ENCODE results near the gene RNF182.

Gene RNF182

GRCh38 chr6:13884397-13884796 lies 40.4 kb upstream of the RNF182 start:
- Histone ChIP-seq H3K4me3 (ENCODE audit: low read length) (no peak overlapping the region), H3K36me3 (ENCODE audit: control insufficient read depth, insufficient read depth, low read length) (no peaks in the 10 kb centered on the region), H3K4ac (ENCODE audit: low read depth, low read length) (no peak overlapping the region), H4K5ac (ENCODE audit: low read length) (no peak overlapping the region), H3K27me3 (ENCODE audit: insufficient read depth, low read length, poor library complexity) (no peaks in the 10 kb centered on the region), H4K8ac (ENCODE audit: low read depth, low read length) (no peak overlapping the region), H3K79me1 (ENCODE audit: low read length) (no peaks in the 10 kb centered on the region), H3K79me2 (ENCODE audit: control insufficient read depth, insufficient read depth, low read length) (no peaks in the 10 kb centered on the region), H2AK5ac (ENCODE audit: low read length) (no peak overlapping the region), H3K27ac (ENCODE audit: low read depth, low read length) (no peak overlapping the region), H2BK5ac (ENCODE audit: low read length) (peak overlapping the region; percentile 50), H3K9ac (ENCODE audit: low read length) (no peak overlapping the region), H2BK15ac (replicated peaks; ENCODE audit: low read depth) (no peak overlapping the region), H2BK120ac (ENCODE audit: low read depth, low read length) (no peak overlapping the region), H3K56ac (ENCODE audit: low read length) (no peak overlapping the region), H3K18ac (ENCODE audit: low read length) (no peak overlapping the region), H3K23ac (ENCODE audit: low read length) (no peak overlapping the region), H3K4me1 (ENCODE audit: control insufficient read depth, low read depth, low read length) (no peaks in the 10 kb centered on the region), H3K4me2 (ENCODE audit: low read length) (no peak overlapping the region)
- no CpG with 5 or more reads among the region's 5 CpGs for WGBS (ENCODE audit: extremely low coverage, insufficient coverage, low lambda C conversion rate)
- no peak for DNase-seq

- H3K4me2 ChIP-seq (ENCODE audit: low read length) = no peak overlapping the region
- H3K23ac ChIP-seq (ENCODE audit: low read length) = no peak overlapping the region
- no peak overlapping the region for H3K56ac ChIP-seq (ENCODE audit: low read length)
- WGBS (ENCODE audit: extremely low coverage, insufficient coverage, low lambda C conversion rate) = no CpG with 5 or more reads among the region's 2 CpGs
- no peak overlapping the region for H2BK120ac ChIP-seq (ENCODE audit: low read depth, low read length)
- no peaks in the 10 kb centered on the region for H3K36me3 ChIP-seq (ENCODE audit: control insufficient read depth, insufficient read depth, low read length)
- no peak overlapping the region for H3K18ac ChIP-seq (ENCODE audit: low read length)
- no peak overlapping the region for H2BK5ac ChIP-seq (ENCODE audit: low read length)
- no peak overlapping the region for H3K27ac ChIP-seq (ENCODE audit: low read depth, low read length)
- H2AK5ac ChIP-seq (ENCODE audit: low read length) = no peak overlapping the region
- H4K8ac ChIP-seq (ENCODE audit: low read depth, low read length) = no peak overlapping the region
- no peaks in the 10 kb centered on the region for H3K27me3 ChIP-seq (ENCODE audit: insufficient read depth, low read length, poor library complexity)
- H3K4me1 ChIP-seq (ENCODE audit: control insufficient read depth, low read depth, low read length) = no peaks in the 10 kb centered on the region
- H3K79me1 ChIP-seq (ENCODE audit: low read length) = no peaks in the 10 kb centered on the region
- H4K5ac ChIP-seq (ENCODE audit: low read length) = no peak overlapping the region
- no peak overlapping the region for H3K9ac ChIP-seq (ENCODE audit: low read length)
- no peak overlapping the region for H2BK15ac ChIP-seq (replicated peaks; ENCODE audit: low read depth)
- H3K4ac ChIP-seq (ENCODE audit: low read depth, low read length) = no peak overlapping the region
- H3K79me2 ChIP-seq (ENCODE audit: control insufficient read depth, insufficient read depth, low read length) = no peaks in the 10 kb centered on the region
- no peak for DNase-seq
- no peak overlapping the region for H3K4me3 ChIP-seq (ENCODE audit: low read length)
Measured at GRCh38 chr6:13885601-13886000, 39.2 kb upstream of the RNF182 start.

- Histone ChIP-seq H3K36me3 (ENCODE audit: control insufficient read depth, insufficient read depth, low read length) (no peaks in the 10 kb centered on the region), H3K79me2 (ENCODE audit: control insufficient read depth, insufficient read depth, low read length) (no peaks in the 10 kb centered on the region), H3K9ac (ENCODE audit: low read length) (no peak overlapping the region), H2BK5ac (ENCODE audit: low read length) (no peak overlapping the region), H4K5ac (ENCODE audit: low read length) (no peak overlapping the region), H3K79me1 (ENCODE audit: low read length) (no peaks in the 10 kb centered on the region), H2AK5ac (ENCODE audit: low read length) (no peak overlapping the region), H2BK15ac (replicated peaks; ENCODE audit: low read depth) (no peak overlapping the region), H3K18ac (ENCODE audit: low read length) (no peak overlapping the region), H3K23ac (ENCODE audit: low read length) (no peak overlapping the region), H3K4me3 (ENCODE audit: low read length) (no peak overlapping the region), H3K4me2 (ENCODE audit: low read length) (no peak overlapping the region), H2BK120ac (ENCODE audit: low read depth, low read length) (no peak overlapping the region), H3K27me3 (ENCODE audit: insufficient read depth, low read length, poor library complexity) (no peaks in the 10 kb centered on the region), H3K56ac (ENCODE audit: low read length) (no peak overlapping the region), H3K4me1 (ENCODE audit: control insufficient read depth, low read depth, low read length) (no peaks in the 10 kb centered on the region), H3K4ac (ENCODE audit: low read depth, low read length) (no peak overlapping the region), H3K27ac (ENCODE audit: low read depth, low read length) (no peak overlapping the region), H4K8ac (ENCODE audit: low read depth, low read length) (no peak overlapping the region)
- DNase-seq = no peak
- WGBS (ENCODE audit: extremely low coverage, insufficient coverage, low lambda C conversion rate) = no CpG with 5 or more reads among the region's 3 CpGs
Measured at GRCh38 chr6:13886949-13887348, 37.8 kb upstream of the RNF182 start.

- Histone ChIP-seq H3K4me3 (ENCODE audit: low read length) (no peak overlapping the region), H3K36me3 (ENCODE audit: control insufficient read depth, insufficient read depth, low read length) (no peaks in the 10 kb centered on the region), H3K79me1 (ENCODE audit: low read length) (no peaks in the 10 kb centered on the region), H2BK120ac (ENCODE audit: low read depth, low read length) (no peak overlapping the region), H2BK5ac (ENCODE audit: low read length) (no peak overlapping the region), H2BK15ac (replicated peaks; ENCODE audit: low read depth) (no peak overlapping the region), H3K27ac (ENCODE audit: low read depth, low read length) (no peak overlapping the region), H3K27me3 (ENCODE audit: insufficient read depth, low read length, poor library complexity) (no peaks in the 10 kb centered on the region), H3K18ac (ENCODE audit: low read length) (no peak overlapping the region), H3K56ac (ENCODE audit: low read length) (no peak overlapping the region), H3K23ac (ENCODE audit: low read length) (no peak overlapping the region), H3K4me2 (ENCODE audit: low read length) (no peak overlapping the region), H4K8ac (ENCODE audit: low read depth, low read length) (no peak overlapping the region), H4K5ac (ENCODE audit: low read length) (no peak overlapping the region), H3K4ac (ENCODE audit: low read depth, low read length) (no peak overlapping the region), H3K79me2 (ENCODE audit: control insufficient read depth, insufficient read depth, low read length) (no peaks in the 10 kb centered on the region), H3K4me1 (ENCODE audit: control insufficient read depth, low read depth, low read length) (no peaks in the 10 kb centered on the region), H3K9ac (ENCODE audit: low read length) (no peak overlapping the region), H2AK5ac (ENCODE audit: low read length) (no peak overlapping the region)
- no peak for DNase-seq
- WGBS (ENCODE audit: extremely low coverage, insufficient coverage, low lambda C conversion rate) = 100% methylated on average over 1 of the region's 2 CpGs
Measured at GRCh38 chr6:13892017-13892645, 32.6 kb upstream of the RNF182 start.

DNA sequence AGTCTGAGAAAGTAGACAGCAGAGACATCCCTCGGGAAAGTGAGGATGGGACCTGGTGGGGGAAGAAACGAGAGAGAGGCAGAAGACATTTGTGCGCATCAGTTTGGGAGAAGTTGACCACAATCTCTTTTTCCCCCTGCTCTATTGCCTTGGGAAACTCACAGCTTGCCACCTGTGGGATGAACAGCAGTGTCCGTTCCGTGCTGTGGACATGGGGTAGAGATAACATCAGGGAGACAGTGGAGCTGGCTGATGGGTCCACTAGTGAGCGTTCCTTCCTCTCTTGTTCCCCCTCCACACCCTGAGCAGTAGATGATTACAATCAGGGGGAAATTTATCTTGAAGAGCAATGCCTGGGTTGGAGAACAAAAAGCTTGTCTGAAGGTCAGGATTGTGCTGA lies 21.8 kb upstream of the RNF182 start:
- Histone ChIP-seq H2BK15ac (replicated peaks; ENCODE audit: low read depth) (no peak overlapping the region), H2BK5ac (ENCODE audit: low read length) (no peak overlapping the region), H3K27ac (ENCODE audit: low read depth, low read length) (no peak overlapping the region), H3K4me1 (ENCODE audit: control insufficient read depth, low read depth, low read length) (no peaks in the 10 kb centered on the region), H3K4me3 (ENCODE audit: low read length) (no peak overlapping the region), H3K18ac (ENCODE audit: low read length) (no peak overlapping the region), H2AK5ac (ENCODE audit: low read length) (no peak overlapping the region), H3K4me2 (ENCODE audit: low read length) (no peak overlapping the region), H3K56ac (ENCODE audit: low read length) (no peak overlapping the region), H4K5ac (ENCODE audit: low read length) (no peak overlapping the region), H3K9ac (ENCODE audit: low read length) (no peak overlapping the region), H3K79me1 (ENCODE audit: low read length) (no peaks in the 10 kb centered on the region), H3K36me3 (ENCODE audit: control insufficient read depth, insufficient read depth, low read length) (no peaks in the 10 kb centered on the region), H4K8ac (ENCODE audit: low read depth, low read length) (no peak overlapping the region), H2BK120ac (ENCODE audit: low read depth, low read length) (no peak overlapping the region), H3K27me3 (ENCODE audit: insufficient read depth, low read length, poor library complexity) (no peaks in the 10 kb centered on the region), H3K4ac (ENCODE audit: low read depth, low read length) (no peak overlapping the region), H3K79me2 (ENCODE audit: control insufficient read depth, insufficient read depth, low read length) (no peaks in the 10 kb centered on the region), H3K23ac (ENCODE audit: low read length) (no peak overlapping the region)
- WGBS (ENCODE audit: extremely low coverage, insufficient coverage, low lambda C conversion rate) = no CpG with 5 or more reads among the region's 6 CpGs
- DNase-seq = no peak

- Histone ChIP-seq H2BK15ac (replicated peaks; ENCODE audit: low read depth) (no peak overlapping the region), H3K4me3 (ENCODE audit: low read length) (no peak overlapping the region), H3K4me1 (ENCODE audit: control insufficient read depth, low read depth, low read length) (no peaks in the 10 kb centered on the region), H3K27ac (ENCODE audit: low read depth, low read length) (no peak overlapping the region), H3K4me2 (ENCODE audit: low read length) (no peak overlapping the region), H3K36me3 (ENCODE audit: control insufficient read depth, insufficient read depth, low read length) (no peaks in the 10 kb centered on the region), H3K9ac (ENCODE audit: low read length) (no peak overlapping the region), H4K8ac (ENCODE audit: low read depth, low read length) (no peak overlapping the region), H3K18ac (ENCODE audit: low read length) (no peak overlapping the region), H3K79me2 (ENCODE audit: control insufficient read depth, insufficient read depth, low read length) (no peaks in the 10 kb centered on the region), H3K4ac (ENCODE audit: low read depth, low read length) (no peak overlapping the region), H3K79me1 (ENCODE audit: low read length) (no peaks in the 10 kb centered on the region), H2BK120ac (ENCODE audit: low read depth, low read length) (no peak overlapping the region), H2BK5ac (ENCODE audit: low read length) (no peak overlapping the region), H3K56ac (ENCODE audit: low read length) (no peak overlapping the region), H4K5ac (ENCODE audit: low read length) (no peak overlapping the region), H2AK5ac (ENCODE audit: low read length) (no peak overlapping the region), H3K23ac (ENCODE audit: low read length) (no peak overlapping the region), H3K27me3 (ENCODE audit: insufficient read depth, low read length, poor library complexity) (no peaks in the 10 kb centered on the region)
- WGBS (ENCODE audit: extremely low coverage, insufficient coverage, low lambda C conversion rate) = no CpG with 5 or more reads among the region's 3 CpGs
- no peak for DNase-seq
Measured at GRCh38 chr6:13903364-13903763, 21.4 kb upstream of the RNF182 start.

Data from mesendoderm (in vitro differentiated cells).